Thoracic aorta (tissue), 2 donors: ENCODE data around the gene ITGA2. TPM values are rescaled to one million over a fixed set of nuclear protein-coding genes. Genes with fewer than 3 reads are reported as not detected.

Experiments
- ATAC-seq: fragments of 150-250 bp; one replicate; pipeline ENCODE4 v1.8.0; 2017; ENCODE audit warnings: low read depth; ENCODE audit not compliant: insufficient number of reproducible peaks, low FRiP score
- DNase-seq: peaks from one replicate; pipeline ENCODE4 v3.0.0-alpha.2; 2020; ENCODE audit warnings: low spot score
- H3K27ac ChIP-seq, 2 donors: fragments of 200-600 bp; sonication (generic); 1 replicate in 1 of 2; 2 replicates in 1 of 2; pipeline ENCODE4 v1.5.1; 2016; ENCODE audit warnings: mild to moderate bottlenecking in 2 of 2, moderate library complexity in 2 of 2
- H3K27me3 ChIP-seq: fragments of 200-600 bp; sonication (generic); replicated peaks from 2 replicates; pipeline ENCODE4 v1.6.0; 2016; ENCODE audit warnings: mild to moderate bottlenecking; ENCODE audit not compliant: insufficient read depth
- H3K36me3 ChIP-seq: fragments of 200-600 bp; sonication (generic); one replicate; pipeline ENCODE4 v1.5.1; 2016
- H3K4me1 ChIP-seq, 2 donors: fragments of 200-600 bp; sonication (generic); 1 replicate in 1 of 2; 2 replicates in 1 of 2; pipeline versions ENCODE4 v1.5.1 to v1.6.0; 2016; ENCODE audit warnings: low read depth in 2 of 2, mild to moderate bottlenecking in 1 of 2; ENCODE audit not compliant: control insufficient read depth in 1 of 2
- H3K4me3 ChIP-seq: fragments of 200-600 bp; sonication (generic); 2 replicates; pipeline ENCODE4 v1.5.1; 2016; ENCODE audit warnings: mild to moderate bottlenecking
- H3K9me3 ChIP-seq: fragments of 200-600 bp; sonication (generic); 2 replicates; pipeline ENCODE4 v1.5.1; 2016
- total RNA-seq, 2 donors: library from RNA; depleted of rRNA; stranded (reverse); fragments of >200 nt; gene quantifications; one replicate each; pipeline versions ENCODE4 v1.1.0 to v1.2.3, GENCODE V29; 2016
- TF ChIP-seq, protein P1 (sequence below): fragments of 200-600 bp; sonication (generic); IDR thresholded peaks from one replicate; pipeline ENCODE4 v1.5.1; 2019; ENCODE audit warnings: antibody characterized with exemption

Gene ITGA2
- total RNA-seq, 2 donors from 2014 or later = 4.9 to 7.2 TPM

- Histone ChIP-seq H3K4me1 (no peaks in the 10 kb centered on the region), H3K9me3 (no peaks in the 10 kb centered on the region), H3K27me3 (no peaks in the 10 kb centered on the region), H3K36me3 (no peaks in the 10 kb centered on the region), H3K4me3 (no peak overlapping the region), H3K27ac (no peak overlapping the region)
- DNase-seq (no peak), ATAC-seq (no peak)
- TF ChIP-seq, protein P1, sequence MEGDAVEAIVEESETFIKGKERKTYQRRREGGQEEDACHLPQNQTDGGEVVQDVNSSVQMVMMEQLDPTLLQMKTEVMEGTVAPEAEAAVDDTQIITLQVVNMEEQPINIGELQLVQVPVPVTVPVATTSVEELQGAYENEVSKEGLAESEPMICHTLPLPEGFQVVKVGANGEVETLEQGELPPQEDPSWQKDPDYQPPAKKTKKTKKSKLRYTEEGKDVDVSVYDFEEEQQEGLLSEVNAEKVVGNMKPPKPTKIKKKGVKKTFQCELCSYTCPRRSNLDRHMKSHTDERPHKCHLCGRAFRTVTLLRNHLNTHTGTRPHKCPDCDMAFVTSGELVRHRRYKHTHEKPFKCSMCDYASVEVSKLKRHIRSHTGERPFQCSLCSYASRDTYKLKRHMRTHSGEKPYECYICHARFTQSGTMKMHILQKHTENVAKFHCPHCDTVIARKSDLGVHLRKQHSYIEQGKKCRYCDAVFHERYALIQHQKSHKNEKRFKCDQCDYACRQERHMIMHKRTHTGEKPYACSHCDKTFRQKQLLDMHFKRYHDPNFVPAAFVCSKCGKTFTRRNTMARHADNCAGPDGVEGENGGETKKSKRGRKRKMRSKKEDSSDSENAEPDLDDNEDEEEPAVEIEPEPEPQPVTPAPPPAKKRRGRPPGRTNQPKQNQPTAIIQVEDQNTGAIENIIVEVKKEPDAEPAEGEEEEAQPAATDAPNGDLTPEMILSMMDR = no peak
These were observed 80.5 kb downstream of the ITGA2 start for GRCh38 chr5:53069626-53070025.

DNA sequence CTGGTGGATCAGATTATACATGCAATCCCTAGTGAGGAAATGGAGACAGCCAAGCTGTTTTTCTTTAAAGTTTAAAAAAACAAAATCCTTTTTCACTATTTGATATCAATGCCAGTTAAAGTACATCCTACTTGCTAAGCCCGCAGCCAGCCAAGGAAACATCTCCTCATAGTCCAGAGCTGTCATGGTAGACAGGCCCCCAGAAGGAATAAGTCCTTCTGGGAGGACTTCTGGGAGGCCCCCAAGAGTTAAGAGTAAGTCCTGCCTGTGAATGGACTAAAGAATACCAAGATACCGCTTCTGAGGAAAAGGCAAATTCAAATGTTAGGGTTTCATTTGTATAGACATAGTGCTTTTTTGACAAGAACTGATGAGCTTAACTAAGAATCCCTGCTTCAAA lies 82.1 kb downstream of the ITGA2 start:
- Histone ChIP-seq H3K4me3 (no peak overlapping the region), H3K27ac (no peak overlapping the region), H3K4me1 (no peaks in the 10 kb centered on the region), H3K9me3 (no peaks in the 10 kb centered on the region), H3K27me3 (no peaks in the 10 kb centered on the region), H3K36me3 (no peaks in the 10 kb centered on the region)
- DNase-seq (no peak), ATAC-seq (no peak)
- TF ChIP-seq, protein P1 = no peak

GRCh38 chr5:53071738-53072137 lies 82.6 kb downstream of the ITGA2 start:
- no peak for DNase-seq
- Histone ChIP-seq H3K36me3 (no peaks in the 10 kb centered on the region), H3K27me3 (no peaks in the 10 kb centered on the region), H3K9me3 (no peaks in the 10 kb centered on the region), H3K27ac (no peak overlapping the region), H3K4me1 (no peaks in the 10 kb centered on the region), H3K4me3 (no peak overlapping the region)
- ATAC-seq = no peak
- TF ChIP-seq, protein P1 = no peak

DNA sequence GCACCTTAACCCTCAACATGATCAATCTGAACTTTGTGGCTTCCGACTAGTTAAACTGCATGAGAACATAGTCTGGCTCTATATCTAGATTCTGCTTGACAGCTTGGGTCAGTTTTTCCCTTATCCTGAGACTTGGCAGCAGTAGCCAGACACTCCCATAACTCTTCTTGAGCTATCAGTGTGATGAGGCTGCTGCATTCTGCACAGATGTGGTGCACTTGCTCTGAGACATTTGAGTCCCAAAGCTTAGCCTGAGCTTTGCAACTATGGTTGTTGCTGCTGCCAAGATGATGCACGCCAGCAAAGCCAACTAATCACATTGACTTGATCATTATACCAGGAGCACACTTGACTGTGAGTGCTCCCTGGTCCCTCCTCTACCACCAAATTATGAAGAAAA lies 84.2 kb downstream of the ITGA2 start:
- H3K27ac ChIP-seq = no peak overlapping the region
- H3K9me3 ChIP-seq = no peaks in the 10 kb centered on the region
- no peaks in the 10 kb centered on the region for H3K36me3 ChIP-seq
- DNase-seq (no peak), ATAC-seq (no peak)
- H3K27me3 ChIP-seq = no peaks in the 10 kb centered on the region
- no peak overlapping the region for H3K4me3 ChIP-seq
- TF ChIP-seq, protein P1 = no peak
- H3K4me1 ChIP-seq = no peaks in the 10 kb centered on the region

GRCh38 chr5:53076014-53076583 lies 86.9 kb downstream of the ITGA2 start:
- no peaks in the 10 kb centered on the region for H3K9me3 ChIP-seq
- no peaks in the 10 kb centered on the region for H3K27me3 ChIP-seq
- no peak for ATAC-seq
- H3K4me1 ChIP-seq = no peaks in the 10 kb centered on the region
- TF ChIP-seq, protein P1 = no peak
- no peaks in the 10 kb centered on the region for H3K36me3 ChIP-seq
- no peak overlapping the region for H3K4me3 ChIP-seq
- no peak for DNase-seq
- H3K27ac ChIP-seq = no peak overlapping the region
